GM12892 (cell line): ENCODE data around the gene COG7.

Source experiments
- POLR2A ChIP-seq: IDR thresholded peaks from 2 replicates; pipeline ENCODE4 v1.6.1; 2011; ENCODE audit warnings: low read depth, low read length, control low read depth
- POLR2AphosphoS5 ChIP-seq: IDR thresholded peaks from 2 replicates; pipeline ENCODE4 v1.6.1; 2011; ENCODE audit warnings: low read depth, low read length, control low read depth
- TAF1 ChIP-seq: IDR thresholded peaks from 2 replicates; pipeline ENCODE4 v1.6.1; 2011; ENCODE audit warnings: low read depth, mild to moderate bottlenecking, control low read depth, low read length, borderline replicate concordance

- no peak for TF ChIP-seq POLR2A
- TF ChIP-seq POLR2AphosphoS5 = no peak
- TF ChIP-seq TAF1 = no peak
Measured at GRCh38 chr16:23407436-23408127, 45.4 kb downstream of the COG7 start.
